Dendritic cell treated with granulocyte-macrophage colony-stimulating factor and Interleukin-4, amounts not matched to agents 40 ng/mL and 50 ng/mL, for 4 days (primary cell): ENCODE measurements around the gene CEMIP2.
A peak's percentile ranks its signal among the peaks of the same experiment; 100 is the strongest.
"Not testable (repeated sequence)": the region's sequence is repeated elsewhere in the genome, so short reads cannot be mapped to it uniquely, and the experiment has no call there.

ENCODE experiments used
- H3K27ac Mint-ChIP-seq: one replicate; pipeline ENCODE4 v1.8.0; 2022; ENCODE audit warnings: mild to moderate bottlenecking, mixed read lengths
- H3K27me3 Mint-ChIP-seq: one replicate; pipeline ENCODE4 v1.8.0; 2022; ENCODE audit warnings: mild to moderate bottlenecking, mixed read lengths
- H3K36me3 Mint-ChIP-seq: one replicate; pipeline ENCODE4 v1.8.0; 2022; ENCODE audit warnings: low read depth, mixed read lengths
- H3K4me1 Mint-ChIP-seq: one replicate; pipeline ENCODE4 v1.8.0; 2022; ENCODE audit warnings: low read depth, mixed read lengths
- H3K4me3 Mint-ChIP-seq: one replicate; pipeline ENCODE4 v1.8.0; 2022; ENCODE audit warnings: mild to moderate bottlenecking, moderate library complexity, mixed read lengths
- H3K9me3 Mint-ChIP-seq: one replicate; pipeline ENCODE4 v1.8.0; 2022; ENCODE audit warnings: mixed read lengths
- intact Hi-C: fragments of 100-400 bp; cut with micrococcal nuclease; formaldehyde crosslinking; loops from one replicate; pipeline ENCODE4 v1.15.0; 2022

The CEMIP2 gene

DNA sequence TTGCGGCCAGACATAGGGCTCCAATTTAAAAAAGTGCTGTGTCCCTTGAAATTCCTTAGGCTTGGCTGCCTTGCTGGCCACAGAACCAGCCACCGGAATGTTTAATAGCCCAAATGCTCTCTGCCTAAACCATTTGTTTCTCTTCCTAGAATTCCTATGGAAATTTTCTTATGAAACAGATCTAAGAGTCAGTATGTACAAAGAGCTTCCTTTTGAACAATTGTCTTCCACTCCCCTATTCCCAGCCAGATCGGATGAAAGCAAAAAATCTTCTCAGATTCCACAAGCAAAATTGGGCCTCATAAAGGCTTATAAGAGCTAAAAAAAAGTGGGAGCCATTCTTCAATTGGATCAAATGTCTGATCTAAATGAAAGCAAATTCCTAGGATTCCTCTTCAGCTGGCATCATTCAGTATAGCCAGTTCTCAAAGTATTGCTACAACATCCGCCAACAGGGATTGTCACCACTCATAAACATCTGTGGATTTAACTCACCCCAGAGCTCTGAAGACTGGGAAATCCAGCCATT lies 104.3 kb downstream of the CEMIP2 start:
- intact Hi-C loops = no loop called here
- Mint-ChIP-seq H3K36me3 (no peaks in the 10 kb centered on the region), H3K27ac (no peak overlapping the region), H3K4me3 (no peak overlapping the region), H3K9me3 (no peaks in the 10 kb centered on the region), H3K27me3 (no peaks in the 10 kb centered on the region), H3K4me1 (peaks cover 5% of the 10 kb centered on the region)

- Mint-ChIP-seq H3K27ac (no peak overlapping the region), H3K4me3 (no peak overlapping the region), H3K36me3 (no peaks in the 10 kb centered on the region), H3K4me1 (peaks cover 5% of the 10 kb centered on the region), H3K9me3 (no peaks in the 10 kb centered on the region), H3K27me3 (no peaks in the 10 kb centered on the region)
- intact Hi-C loops = no loop called here
These were observed 105.1 kb downstream of the CEMIP2 start for GRCh38 chr9:71663216-71663615.

GRCh38 chr9:71662082-71662481 lies 106.2 kb downstream of the CEMIP2 start:
- H3K27me3 Mint-ChIP-seq = peaks cover under 1% of the 10 kb centered on the region
- peaks cover 5% of the 10 kb centered on the region for H3K4me1 Mint-ChIP-seq
- H3K9me3 Mint-ChIP-seq = no peaks in the 10 kb centered on the region
- H3K27ac Mint-ChIP-seq = no peak overlapping the region
- H3K36me3 Mint-ChIP-seq = no peaks in the 10 kb centered on the region
- no peak overlapping the region for H3K4me3 Mint-ChIP-seq
- intact Hi-C loops = no loop called here

DNA sequence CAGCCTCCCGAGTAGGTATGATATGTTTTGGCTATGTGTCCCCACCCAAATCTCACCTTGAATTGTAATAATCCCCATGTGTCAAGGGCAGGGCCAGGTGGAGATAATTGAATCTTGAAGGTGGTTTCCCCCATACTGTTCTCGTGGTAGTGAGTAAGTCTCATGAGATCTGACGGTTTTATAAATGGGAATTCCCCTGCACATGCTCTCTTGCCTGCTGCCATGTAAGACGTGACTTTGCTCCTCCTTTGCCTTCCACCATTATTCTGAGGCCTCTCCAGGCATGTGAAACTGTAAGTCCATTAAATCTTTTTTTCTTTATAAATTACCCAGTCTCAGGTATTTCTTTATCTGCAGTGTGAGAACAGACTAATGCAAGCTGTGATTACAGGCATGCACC lies 111.0 kb downstream of the CEMIP2 start:
- H3K27ac Mint-ChIP-seq, H3K36me3 Mint-ChIP-seq, H3K4me1 Mint-ChIP-seq, H3K4me3 Mint-ChIP-seq, intact Hi-C loops, H3K27me3 Mint-ChIP-seq, H3K9me3 Mint-ChIP-seq: not testable (repeated sequence)

DNA sequence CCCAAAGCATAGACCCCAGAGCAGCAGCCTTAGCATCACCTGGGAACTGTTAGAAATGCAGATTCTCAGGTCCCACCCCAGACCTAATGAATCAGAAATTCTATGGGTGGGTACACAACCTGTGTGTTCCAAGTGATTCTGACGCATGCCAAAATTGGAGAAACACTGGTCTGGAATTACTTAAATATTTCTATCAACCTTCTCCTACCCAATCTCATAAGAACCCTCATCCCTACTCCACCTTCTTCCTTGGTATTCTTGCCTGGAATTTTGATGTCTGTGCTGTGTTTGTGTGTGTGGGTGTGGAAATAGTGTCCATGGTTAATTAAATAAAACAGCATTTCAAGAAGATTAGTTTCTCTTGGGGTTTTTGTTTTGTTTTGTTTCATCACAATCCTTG lies 111.8 kb downstream of the CEMIP2 start:
- H3K27ac Mint-ChIP-seq = no peak overlapping the region
- no peaks in the 10 kb centered on the region for H3K36me3 Mint-ChIP-seq
- no peak overlapping the region for H3K4me3 Mint-ChIP-seq
- peaks cover 8% of the 10 kb centered on the region for H3K27me3 Mint-ChIP-seq
- no peaks in the 10 kb centered on the region for H3K9me3 Mint-ChIP-seq
- intact Hi-C loops = no loop called here
- H3K4me1 Mint-ChIP-seq = peaks cover 12% of the 10 kb centered on the region

DNA sequence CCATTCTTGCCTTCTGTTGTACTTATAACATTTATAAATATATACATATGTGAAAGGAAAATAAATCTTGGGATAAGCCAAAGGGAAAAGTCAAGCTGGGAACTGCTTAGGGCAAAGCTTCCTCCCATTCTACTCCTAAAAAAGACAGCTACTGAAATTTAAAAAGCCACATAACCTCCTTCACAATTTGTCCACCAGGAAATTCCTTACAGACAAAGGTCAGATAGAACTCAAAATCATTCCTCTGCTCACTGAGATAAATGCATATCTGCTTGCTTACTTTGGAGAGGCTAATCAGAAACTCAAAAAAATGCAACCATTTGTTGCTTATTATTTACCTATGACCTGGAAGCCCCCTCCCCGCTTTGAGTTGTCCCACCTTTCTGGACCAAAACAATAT lies 112.5 kb downstream of the CEMIP2 start:
- peaks cover 16% of the 10 kb centered on the region for H3K4me1 Mint-ChIP-seq
- no peaks in the 10 kb centered on the region for H3K9me3 Mint-ChIP-seq
- no peaks in the 10 kb centered on the region for H3K36me3 Mint-ChIP-seq
- peaks cover 8% of the 10 kb centered on the region for H3K27me3 Mint-ChIP-seq
- H3K27ac Mint-ChIP-seq = no peak overlapping the region
- intact Hi-C loops = no loop called here
- no peak overlapping the region for H3K4me3 Mint-ChIP-seq

DNA sequence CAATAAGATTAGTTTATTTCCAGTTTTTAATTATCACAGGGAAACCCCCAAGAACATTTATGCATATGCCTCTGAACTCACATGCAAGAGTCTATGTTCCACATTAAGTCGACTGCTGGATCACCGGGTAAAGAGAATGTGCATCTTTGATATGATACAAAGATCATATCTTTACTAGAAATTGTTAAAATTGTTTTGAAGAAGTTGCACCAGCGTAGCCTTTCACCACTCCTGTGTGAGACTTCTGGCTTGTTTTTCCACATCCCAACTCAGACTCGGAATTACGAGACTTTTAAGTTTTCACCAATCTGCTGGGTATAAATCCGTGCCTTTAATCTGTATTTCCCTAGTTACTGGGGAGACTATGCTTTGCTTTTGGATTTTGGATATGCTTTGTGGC lies 113.2 kb downstream of the CEMIP2 start:
- H3K27ac Mint-ChIP-seq = no peak overlapping the region
- H3K9me3 Mint-ChIP-seq = no peaks in the 10 kb centered on the region
- H3K4me3 Mint-ChIP-seq = no peak overlapping the region
- no peaks in the 10 kb centered on the region for H3K36me3 Mint-ChIP-seq
- peaks cover 8% of the 10 kb centered on the region for H3K27me3 Mint-ChIP-seq
- H3K4me1 Mint-ChIP-seq = peaks cover 16% of the 10 kb centered on the region
- intact Hi-C loops = no loop called here

GRCh38 chr9:71652480-71652879 lies 115.8 kb downstream of the CEMIP2 start:
- peaks cover 12% of the 10 kb centered on the region for H3K27me3 Mint-ChIP-seq
- peaks cover 42% of the 10 kb centered on the region for H3K4me1 Mint-ChIP-seq
- H3K27ac Mint-ChIP-seq = no peak overlapping the region
- no peaks in the 10 kb centered on the region for H3K9me3 Mint-ChIP-seq
- no peak overlapping the region for H3K4me3 Mint-ChIP-seq
- H3K36me3 Mint-ChIP-seq = no peaks in the 10 kb centered on the region
- intact Hi-C loops = no loop called here

DNA sequence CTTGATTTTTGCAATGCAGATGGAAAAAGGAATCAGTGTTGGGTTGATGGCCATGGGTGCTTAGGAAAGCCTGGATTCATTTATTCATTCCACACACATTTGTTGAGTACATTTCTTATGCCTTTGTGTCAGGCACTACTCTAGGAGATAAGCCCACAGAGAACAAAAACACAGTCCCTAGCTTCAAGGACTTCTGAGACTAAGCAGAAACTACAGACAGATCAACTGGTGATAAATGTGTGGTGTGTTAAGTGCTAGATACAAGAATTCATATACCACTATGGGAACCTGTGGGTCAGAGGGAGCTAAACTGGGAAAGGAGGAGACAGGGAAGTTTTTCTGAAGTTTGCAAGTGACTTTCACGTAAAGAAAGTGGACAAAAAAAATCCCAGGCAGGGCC lies 119.9 kb downstream of the CEMIP2 start:
- H3K4me1 Mint-ChIP-seq = peaks cover 71% of the 10 kb centered on the region
- intact Hi-C loops = no loop called here
- peak overlapping the region; percentile 12 for H3K27ac Mint-ChIP-seq
- peaks cover 4% of the 10 kb centered on the region for H3K27me3 Mint-ChIP-seq
- peaks cover 10% of the 10 kb centered on the region for H3K9me3 Mint-ChIP-seq
- no peak overlapping the region for H3K4me3 Mint-ChIP-seq
- H3K36me3 Mint-ChIP-seq = no peaks in the 10 kb centered on the region

DNA sequence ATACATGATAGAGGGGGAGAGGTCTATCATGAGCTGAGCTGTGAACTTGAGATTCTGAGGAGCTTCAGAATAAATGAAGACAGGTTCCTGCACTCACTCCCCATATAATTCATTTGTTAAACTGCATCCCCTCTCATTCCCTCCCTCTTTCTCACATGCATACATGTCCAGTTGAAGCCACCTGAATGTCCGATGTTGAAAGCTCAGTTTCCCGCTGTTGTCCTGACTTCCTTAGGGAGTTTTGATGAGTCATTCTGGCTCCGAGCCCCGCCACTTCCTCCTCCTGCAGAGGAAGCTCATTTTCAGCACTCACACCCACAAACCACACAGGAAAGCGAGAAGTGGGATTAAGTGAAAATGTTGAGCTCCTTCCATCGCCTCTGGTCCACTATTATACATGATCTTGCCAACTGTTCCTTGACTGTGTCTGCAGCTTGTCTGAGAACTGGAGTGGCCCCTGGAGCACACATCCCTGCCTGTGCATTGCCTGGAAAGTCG lies 121.2 kb downstream of the CEMIP2 start:
- Mint-ChIP-seq H3K36me3 (no peaks in the 10 kb centered on the region), H3K27me3 (peaks cover 4% of the 10 kb centered on the region), H3K4me1 (peaks cover 67% of the 10 kb centered on the region), H3K9me3 (peaks cover 10% of the 10 kb centered on the region), H3K4me3 (peak overlapping the region; percentile 43), H3K27ac (peak overlapping the region; percentile 76)
- intact Hi-C loops = loop anchor here (1.0 kb wide), 1 partner anchor 9 kb away; no protein-coding TSS in a partner anchor

DNA sequence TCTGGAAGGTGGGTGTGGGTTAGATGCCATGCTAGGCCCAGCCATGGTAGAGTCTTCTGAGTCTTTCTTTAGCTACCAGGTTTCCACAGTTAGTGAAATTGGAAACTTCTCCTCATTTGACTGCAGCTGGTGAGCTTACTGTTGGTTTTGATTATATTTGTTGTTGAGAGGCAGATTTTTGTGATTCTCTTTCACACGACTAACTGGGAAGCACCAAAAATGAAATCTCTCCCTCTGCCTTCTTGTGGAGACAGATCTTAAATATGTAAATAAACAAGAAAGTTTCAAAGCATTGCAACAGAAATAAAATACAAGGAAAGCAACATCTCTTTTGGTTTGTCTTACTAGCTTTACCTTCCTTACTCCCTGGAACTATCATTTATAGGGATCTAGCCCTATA lies 122.2 kb downstream of the CEMIP2 start:
- intact Hi-C loops = no loop called here
- H3K27ac Mint-ChIP-seq = peak overlapping the region; percentile 75
- peaks cover 10% of the 10 kb centered on the region for H3K9me3 Mint-ChIP-seq
- H3K36me3 Mint-ChIP-seq = no peaks in the 10 kb centered on the region
- peaks cover 4% of the 10 kb centered on the region for H3K27me3 Mint-ChIP-seq
- no peak overlapping the region for H3K4me3 Mint-ChIP-seq
- peaks cover 62% of the 10 kb centered on the region for H3K4me1 Mint-ChIP-seq

DNA sequence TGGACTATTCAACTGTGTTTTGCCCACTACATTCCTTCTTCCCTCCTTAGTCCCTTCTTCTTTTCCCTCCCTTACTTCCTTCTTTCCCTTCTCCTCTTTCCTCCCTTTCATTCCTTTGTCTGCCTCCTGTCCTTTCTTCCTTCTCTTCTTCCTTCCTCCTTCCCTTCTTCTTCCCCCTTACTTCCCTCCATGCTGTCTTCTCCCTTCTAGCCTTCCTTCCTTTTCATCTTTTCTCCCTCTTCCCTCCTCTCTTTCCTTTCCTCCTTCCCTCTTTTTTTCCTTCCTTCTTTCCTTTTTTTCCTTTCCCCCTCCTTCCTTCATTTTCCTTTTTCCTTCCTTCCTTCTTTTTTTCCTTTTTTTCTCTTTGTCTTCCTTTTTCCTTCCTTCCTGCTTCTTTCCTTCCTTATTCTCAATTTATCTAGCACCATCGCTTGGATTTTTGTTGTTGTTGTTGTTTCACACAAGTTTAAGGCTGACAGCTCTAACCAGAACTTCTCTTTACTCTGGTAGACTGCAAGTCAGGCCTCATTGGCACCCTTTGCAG lies 123.4 kb downstream of the CEMIP2 start:
- H3K9me3 Mint-ChIP-seq = peaks cover 10% of the 10 kb centered on the region
- H3K27me3 Mint-ChIP-seq = peaks cover 4% of the 10 kb centered on the region
- no peaks in the 10 kb centered on the region for H3K36me3 Mint-ChIP-seq
- intact Hi-C loops = loop anchor here (5.0 kb wide), 1 partner anchor 37 kb away; no protein-coding TSS in a partner anchor
- no peak overlapping the region for H3K4me3 Mint-ChIP-seq
- peak overlapping the region; percentile 75 for H3K27ac Mint-ChIP-seq
- H3K4me1 Mint-ChIP-seq = peaks cover 58% of the 10 kb centered on the region

DNA sequence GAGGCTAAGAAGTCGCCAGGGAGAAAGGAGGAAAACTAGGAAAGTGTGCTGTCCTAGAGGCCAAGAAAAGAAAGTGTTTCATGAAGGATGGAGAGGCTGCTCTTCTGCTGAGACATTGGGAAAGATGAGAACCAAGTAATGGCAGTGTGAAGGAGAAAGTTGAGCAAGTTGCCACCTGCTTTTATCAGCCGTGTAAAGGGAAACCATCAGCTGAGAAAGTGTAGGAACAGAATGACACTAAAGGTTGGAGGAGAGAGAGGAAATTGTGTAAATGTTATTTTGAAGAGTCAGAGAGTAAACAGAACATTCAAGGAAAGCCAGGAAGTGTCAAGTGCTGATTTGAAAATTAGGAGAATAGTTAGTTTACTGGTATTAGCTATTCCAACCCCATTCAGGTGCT lies 125.0 kb downstream of the CEMIP2 start:
- Mint-ChIP-seq H3K27ac (no peak overlapping the region), H3K9me3 (peaks cover 10% of the 10 kb centered on the region), H3K4me1 (peaks cover 59% of the 10 kb centered on the region), H3K27me3 (no peaks in the 10 kb centered on the region), H3K4me3 (no peak overlapping the region), H3K36me3 (no peaks in the 10 kb centered on the region)
- intact Hi-C loops = loop anchor here (5.0 kb wide), 1 partner anchor 39 kb away; no protein-coding TSS in a partner anchor

DNA sequence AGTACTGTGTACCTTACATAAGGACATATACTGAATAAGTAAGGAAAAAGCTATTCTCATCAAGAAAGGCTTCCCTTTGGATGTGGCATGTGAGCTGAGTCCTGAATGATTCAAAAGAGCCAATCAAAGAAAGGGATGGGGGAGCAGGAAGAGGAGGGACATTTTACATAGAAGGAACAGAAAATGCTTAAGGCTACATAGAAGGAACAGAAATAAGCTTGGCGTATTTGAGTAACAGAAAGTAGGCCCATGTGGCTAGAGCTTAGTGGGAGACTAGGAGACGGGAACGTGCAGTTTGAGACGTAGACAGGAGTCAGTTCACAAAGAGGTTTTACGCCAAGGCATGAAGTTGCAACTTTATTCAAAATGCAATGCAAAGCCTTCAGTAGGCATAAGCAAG lies 126.3 kb downstream of the CEMIP2 start:
- Mint-ChIP-seq H3K27me3 (no peaks in the 10 kb centered on the region), H3K9me3 (peaks cover 10% of the 10 kb centered on the region), H3K36me3 (no peaks in the 10 kb centered on the region), H3K4me3 (no peak overlapping the region), H3K27ac (no peak overlapping the region), H3K4me1 (peaks cover 51% of the 10 kb centered on the region)
- intact Hi-C loops = loop anchor here (5.0 kb wide), 1 partner anchor 40 kb away; no protein-coding TSS in a partner anchor

GRCh38 chr9:71638627-71639026 lies 129.7 kb downstream of the CEMIP2 start:
- Mint-ChIP-seq H3K36me3 (no peaks in the 10 kb centered on the region), H3K4me1 (peaks cover 32% of the 10 kb centered on the region), H3K4me3 (peak overlapping the region; percentile 18), H3K27me3 (no peaks in the 10 kb centered on the region), H3K9me3 (no peaks in the 10 kb centered on the region), H3K27ac (peak overlapping the region; percentile 92)
- intact Hi-C loops = loop anchor here (1.0 to 10.0 kb wide), 2 partner anchors 9 to 1496 kb away; no protein-coding TSS in a partner anchor
